OCI-LY3 (cell line): ENCODE results near the gene PLEKHD1.

Experiments used
- CTCF ChIP-seq: fragments of 200-600, 300-600 bp; sonication (generic); IDR thresholded peaks from 2 replicates; pipeline ENCODE4 v1.5.1; 2014; ENCODE audit warnings: antibody characterized with exemption, low read length, low read depth
- EZH2phosphoT487 ChIP-seq: fragments of 200-600 bp; shearing (Covaris generic); IDR thresholded peaks from 2 replicates; pipeline ENCODE4 v1.6.1; 2018; ENCODE audit warnings: antibody characterized with exemption, mixed run types, low read depth

- TF ChIP-seq CTCF (no peak), EZH2phosphoT487 (no peak)
These were observed 87.0 kb downstream of the PLEKHD1 start for GRCh38 chr14:69571449-69572029.
